GM12892 (cell line): ENCODE measurements around the gene PPARD.

ENCODE experiments used
- DNase-seq: peaks from one replicate; pipeline ENCODE4 v3.0.0; 2011; ENCODE audit not compliant: insufficient read length
- FAIRE-seq: peaks from 2 replicates; lab custom pipeline; 2011; peaks lifted over from hg19 to GRCh38; lab: Jason Lieb, UNC
- POLR2A ChIP-seq: IDR thresholded peaks from 2 replicates; pipeline ENCODE4 v1.6.1; 2011; ENCODE audit warnings: low read depth, low read length, control low read depth
- POLR2AphosphoS5 ChIP-seq: IDR thresholded peaks from 2 replicates; pipeline ENCODE4 v1.6.1; 2011; ENCODE audit warnings: low read depth, low read length, control low read depth
- TAF1 ChIP-seq: IDR thresholded peaks from 2 replicates; pipeline ENCODE4 v1.6.1; 2011; ENCODE audit warnings: low read depth, mild to moderate bottlenecking, control low read depth, low read length, borderline replicate concordance

The PPARD gene

GRCh38 chr6:35439308-35439707, 97.0 kb downstream of the PPARD start:
- DNase-seq (no peak), FAIRE-seq (no peak)
- TF ChIP-seq POLR2A (no peak), TAF1 (no peak), POLR2AphosphoS5 (no peak)

- no peak for FAIRE-seq
- TF ChIP-seq POLR2AphosphoS5 (no peak), POLR2A (no peak), TAF1 (no peak)
- no peak for DNase-seq
Measured at GRCh38 chr6:35441205-35441604, 98.8 kb downstream of the PPARD start.

DNA sequence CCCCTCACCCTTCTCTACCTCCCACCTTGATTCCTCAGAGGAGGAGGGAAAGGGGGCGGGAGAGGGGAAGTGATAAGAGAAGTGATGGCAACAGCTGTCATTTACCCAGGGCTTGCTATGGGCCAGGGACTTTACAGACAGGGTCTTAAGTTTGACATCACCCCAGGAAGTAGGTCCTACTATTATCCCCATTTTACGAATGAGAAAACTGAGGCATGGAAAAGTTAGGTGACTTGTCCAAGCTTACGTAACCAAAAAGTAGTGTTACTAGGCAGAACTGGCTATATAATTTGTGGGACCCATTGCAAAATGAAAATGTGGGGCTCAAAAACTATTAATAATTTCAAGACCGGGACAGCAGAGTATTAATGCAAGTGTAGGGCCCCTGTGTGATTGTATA, 99.3 kb downstream of the PPARD start:
- FAIRE-seq (no peak), DNase-seq (no peak)
- TF ChIP-seq TAF1 (no peak), POLR2AphosphoS5 (no peak), POLR2A (no peak)

DNA sequence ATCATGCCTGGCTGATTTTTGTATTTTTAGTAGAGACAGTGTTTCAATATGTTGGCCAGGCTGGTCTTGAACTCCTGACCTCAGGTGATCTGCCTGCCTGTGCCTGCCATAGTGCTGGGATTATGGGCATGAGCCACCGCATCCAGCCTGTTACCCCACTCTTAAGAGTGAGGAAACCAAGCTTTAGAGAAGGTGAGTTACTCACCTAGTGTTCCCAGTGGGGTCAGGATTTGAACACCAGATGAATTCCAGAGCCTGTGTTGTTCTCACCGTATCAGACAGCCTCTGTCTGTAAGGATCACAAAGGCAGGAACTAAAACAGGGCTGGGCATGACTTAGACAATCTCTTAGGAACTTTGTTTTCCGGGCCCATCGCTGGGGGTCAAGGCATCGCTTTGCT, 100.3 kb downstream of the PPARD start:
- TF ChIP-seq POLR2AphosphoS5, result no peak
- no peak for TF ChIP-seq TAF1
- no peak for TF ChIP-seq POLR2A
- FAIRE-seq (no peak), DNase-seq (no peak)

DNA sequence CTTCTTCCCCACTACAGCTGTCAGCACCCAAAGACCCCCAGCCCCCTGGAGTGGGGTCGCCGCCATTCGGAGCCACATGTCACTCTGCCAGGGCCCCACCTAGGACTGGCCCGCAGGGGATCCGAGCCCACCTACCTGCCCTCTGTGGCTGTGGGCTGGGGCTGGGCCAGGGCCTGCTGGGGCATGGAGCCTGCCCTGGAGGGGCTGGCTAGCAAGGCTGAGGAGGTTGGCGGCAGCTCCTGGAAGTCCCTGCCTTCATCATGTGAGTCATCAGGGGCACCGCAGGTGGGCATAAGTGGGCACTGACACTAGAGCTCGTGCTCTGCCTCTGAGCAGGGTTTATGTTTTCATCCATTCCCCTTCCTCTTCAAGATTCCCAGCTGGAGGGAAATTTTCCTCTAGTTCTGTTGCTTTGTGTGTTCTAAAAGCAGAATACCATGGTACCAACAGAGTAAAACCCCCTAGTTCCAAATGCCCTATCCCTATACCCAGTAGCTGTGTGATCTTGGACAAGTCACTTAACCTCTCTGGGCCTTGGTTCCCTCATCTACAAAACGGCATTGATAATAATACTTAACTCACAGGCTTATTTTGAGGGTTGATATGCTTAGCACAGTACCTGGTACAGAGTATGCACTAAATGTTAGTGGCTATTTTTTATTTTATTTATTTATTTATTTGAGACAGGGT, 101.1 kb downstream of the PPARD start:
- FAIRE-seq (no peak), DNase-seq (no peak)
- TF ChIP-seq POLR2A (no peak), POLR2AphosphoS5 (no peak), TAF1 (no peak)

DNA sequence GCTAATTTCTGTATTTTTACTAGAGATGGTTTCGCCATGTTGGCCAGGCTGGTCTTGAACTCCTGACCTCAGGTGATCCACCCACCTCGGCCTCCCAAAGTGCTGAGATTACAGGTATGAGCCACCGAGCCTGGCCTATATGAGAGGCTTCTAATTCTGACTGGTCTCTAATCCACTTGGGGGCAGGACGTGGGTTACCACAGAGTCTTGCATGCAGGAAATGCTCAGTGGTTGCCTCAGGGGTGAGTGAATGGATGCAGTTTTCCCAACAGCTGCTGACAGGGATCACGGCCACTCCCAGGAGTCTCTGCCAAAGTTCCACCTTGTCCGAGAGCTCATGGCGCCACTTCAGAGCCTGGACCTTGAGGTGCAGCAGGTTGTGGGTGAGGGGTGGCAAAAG, 103.3 kb downstream of the PPARD start:
- FAIRE-seq, result no peak
- DNase-seq, result no peak
- no peak for TF ChIP-seq POLR2A
- TF ChIP-seq POLR2AphosphoS5, result no peak
- TF ChIP-seq TAF1, result no peak

- FAIRE-seq (no peak), DNase-seq (no peak)
- TF ChIP-seq POLR2AphosphoS5 (no peak), POLR2A (no peak), TAF1 (no peak)
Measured at GRCh38 chr6:35448191-35448590, 105.8 kb downstream of the PPARD start.

GRCh38 chr6:35449287-35449881, 107.0 kb downstream of the PPARD start:
- no peak for FAIRE-seq
- peak; percentile 63 for DNase-seq
- TF ChIP-seq TAF1, result no peak
- TF ChIP-seq POLR2AphosphoS5, result no peak
- TF ChIP-seq POLR2A, result no peak

DNA sequence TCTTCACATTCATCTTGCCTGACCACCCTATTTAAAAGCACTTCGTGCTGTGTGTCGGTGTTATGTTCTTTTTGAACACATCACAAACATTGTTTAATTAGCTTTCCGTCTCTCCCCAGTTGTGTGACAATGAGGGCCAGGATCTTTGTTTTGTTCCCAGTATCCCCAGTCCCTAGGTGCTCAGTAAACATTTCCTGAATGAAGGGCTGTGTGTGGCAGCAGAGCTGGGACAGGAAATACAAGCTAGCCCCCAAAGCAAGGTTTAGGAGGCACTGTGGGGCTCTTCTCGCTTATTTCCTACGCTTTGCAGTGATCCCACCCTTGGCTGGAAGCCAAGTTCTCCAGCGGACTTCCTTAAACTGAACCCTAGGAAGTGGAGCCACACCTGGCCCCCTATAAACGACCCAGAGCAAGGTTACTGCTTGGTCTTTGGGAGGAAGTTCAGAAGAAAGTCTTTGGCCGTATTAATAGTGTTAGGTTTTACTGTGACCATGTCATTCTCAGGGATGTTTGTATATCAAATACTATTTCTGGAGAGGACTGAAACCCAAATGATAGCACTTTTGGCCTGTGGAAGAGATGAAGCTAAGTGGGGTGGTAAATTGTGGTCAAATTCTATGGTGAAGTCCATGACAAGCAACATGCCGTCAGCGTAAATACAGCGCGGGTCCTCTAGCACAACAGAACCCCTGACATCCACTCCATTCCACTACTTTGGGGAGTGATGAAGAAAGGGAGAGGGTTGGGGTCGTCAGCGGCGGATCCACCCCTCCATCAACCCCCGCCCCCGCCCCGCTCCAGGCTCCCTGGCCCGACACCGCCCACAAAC, 109.2 kb downstream of the PPARD start:
- DNase-seq, result no peak
- no peak for TF ChIP-seq TAF1
- no peak for TF ChIP-seq POLR2A
- TF ChIP-seq POLR2AphosphoS5, result no peak
- no peak for FAIRE-seq

GRCh38 chr6:35452183-35453090, 110.1 kb downstream of the PPARD start, which contains the start of gene FANCE:
TSS of gene FANCE (plus strand) at chr6:35452338. CDS start at chr6:35452546, 208 bp downstream.
- FAIRE-seq (peak; percentile 90), DNase-seq (peak; percentile 92)
- no peak for TF ChIP-seq TAF1
- no peak for TF ChIP-seq POLR2AphosphoS5
- TF ChIP-seq POLR2A, result no peak
